Activated naive CD8-positive, alpha-beta T cell treated with anti-CD3 and anti-CD28 coated beads, Interleukin-2, amount 50 U/mL, for 24 hours (primary cell): ENCODE results near the gene KRT75.
"Not testable (repeated sequence)": the region's sequence is repeated elsewhere in the genome, so short reads cannot be mapped to it uniquely, and the experiment has no call there.

ENCODE experiments used
- ATAC-seq: fragments of 150-1000 bp; cut with Tn5 transposase; one replicate; pipeline ENCODE4 v1.10.0; 2021
- DNase-seq: peaks from one replicate; pipeline ENCODE4 v3.0.0; 2021
- H3K27ac Mint-ChIP-seq: one replicate; pipeline ENCODE4 v1.8.0; 2021; ENCODE audit warnings: mild to moderate bottlenecking, mixed read lengths
- H3K27me3 Mint-ChIP-seq: one replicate; pipeline ENCODE4 v1.8.0; 2021; ENCODE audit warnings: mixed read lengths
- H3K36me3 Mint-ChIP-seq: one replicate; pipeline ENCODE4 v1.8.0; 2021; ENCODE audit warnings: low read depth, mixed read lengths
- H3K4me1 Mint-ChIP-seq: one replicate; pipeline ENCODE4 v1.8.0; 2021; ENCODE audit warnings: mixed read lengths
- H3K4me3 Mint-ChIP-seq: one replicate; pipeline ENCODE4 v1.8.0; 2021; ENCODE audit warnings: mild to moderate bottlenecking, moderate library complexity, mixed read lengths
- H3K9me3 Mint-ChIP-seq: one replicate; pipeline ENCODE4 v1.8.0; 2021; ENCODE audit warnings: mixed read lengths

The KRT75 gene

GRCh38 chr12:52434081-52434733, at the start of gene KRT75:
Gene KRT75, minus strand, starts transcription at chr12:52434371. Its CDS starts 67 bp downstream, at chr12:52434304.
- H3K27ac Mint-ChIP-seq = no peak within 1 kb of the TSS
- H3K4me1 Mint-ChIP-seq = no peaks in the 10 kb centered on the region
- H3K36me3 Mint-ChIP-seq = no peaks in the 10 kb centered on the region
- no peak within 1 kb of the TSS for H3K4me3 Mint-ChIP-seq
- no peaks in the 10 kb centered on the region for H3K9me3 Mint-ChIP-seq
- no peak for DNase-seq
- H3K27me3 Mint-ChIP-seq = peaks cover 15% of the 10 kb centered on the region
- ATAC-seq = no peak

DNA sequence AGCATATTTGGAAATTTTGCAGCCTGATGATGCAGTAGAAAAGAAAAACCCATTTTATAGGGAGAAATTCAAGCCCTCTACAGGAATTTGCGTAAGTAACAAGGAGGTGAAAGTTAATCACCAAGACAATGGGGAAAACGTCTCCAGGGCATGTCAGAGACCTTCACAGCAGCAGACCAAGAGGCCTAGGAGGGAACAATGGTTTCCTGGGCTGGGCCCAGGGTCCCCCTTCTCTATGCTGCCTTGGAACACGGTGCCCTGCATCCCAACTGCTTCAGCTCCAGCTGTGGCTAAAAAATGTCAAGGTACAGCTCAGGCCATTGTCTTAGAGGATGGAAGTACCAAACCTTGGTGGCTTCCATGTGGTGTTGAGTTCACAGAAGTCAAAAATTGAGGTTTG, 45.9 kb upstream of the KRT75 start:
- H3K4me1 Mint-ChIP-seq = no peaks in the 10 kb centered on the region
- H3K4me3 Mint-ChIP-seq = no peak overlapping the region
- DNase-seq = no peak
- no peaks in the 10 kb centered on the region for H3K36me3 Mint-ChIP-seq
- ATAC-seq = no peak
- H3K9me3 Mint-ChIP-seq = peaks cover 8% of the 10 kb centered on the region
- no peak overlapping the region for H3K27ac Mint-ChIP-seq
- peaks cover 24% of the 10 kb centered on the region for H3K27me3 Mint-ChIP-seq

- Mint-ChIP-seq H3K4me1 (no peaks in the 10 kb centered on the region), H3K9me3 (peaks cover 4% of the 10 kb centered on the region), H3K27me3 (peaks cover 5% of the 10 kb centered on the region), H3K4me3 (no peak overlapping the region), H3K36me3 (no peaks in the 10 kb centered on the region), H3K27ac (no peak overlapping the region)
- DNase-seq (no peak), ATAC-seq (no peak)
These were observed 43.5 kb upstream of the KRT75 start for GRCh38 chr12:52477651-52478050.

- Mint-ChIP-seq H3K9me3 (peaks cover under 1% of the 10 kb centered on the region), H3K4me3 (no peak overlapping the region), H3K27me3 (peaks cover 6% of the 10 kb centered on the region), H3K36me3 (no peaks in the 10 kb centered on the region), H3K4me1 (no peaks in the 10 kb centered on the region), H3K27ac (no peak overlapping the region)
- ATAC-seq (no peak), DNase-seq (no peak)
These were observed 40.0 kb upstream of the KRT75 start for GRCh38 chr12:52474212-52474611.

GRCh38 chr12:52473768-52474167, 39.6 kb upstream of the KRT75 start, which contains the start of gene KRT6C:
Gene KRT6C, minus strand, starts transcription at chr12:52473805. Its CDS starts 68 bp downstream, at chr12:52473737.
- Mint-ChIP-seq H3K27me3 (peaks cover 6% of the 10 kb centered on the region), H3K9me3 (no peaks in the 10 kb centered on the region), H3K36me3 (no peaks in the 10 kb centered on the region), H3K27ac (no peak within 1 kb of the TSS), H3K4me1 (no peaks in the 10 kb centered on the region), H3K4me3 (no peak within 1 kb of the TSS)
- DNase-seq (no peak), ATAC-seq (no peak)

GRCh38 chr12:52469853-52470252, 35.7 kb upstream of the KRT75 start:
- no peak for DNase-seq
- H3K27ac Mint-ChIP-seq = no peak overlapping the region
- H3K27me3 Mint-ChIP-seq = peaks cover 6% of the 10 kb centered on the region
- no peaks in the 10 kb centered on the region for H3K9me3 Mint-ChIP-seq
- no peaks in the 10 kb centered on the region for H3K36me3 Mint-ChIP-seq
- H3K4me1 Mint-ChIP-seq = no peaks in the 10 kb centered on the region
- no peak overlapping the region for H3K4me3 Mint-ChIP-seq
- ATAC-seq = no peak

- Mint-ChIP-seq H3K27me3 (peaks cover 10% of the 10 kb centered on the region), H3K4me3 (no peak overlapping the region), H3K9me3 (no peaks in the 10 kb centered on the region), H3K27ac (no peak overlapping the region), H3K36me3 (no peaks in the 10 kb centered on the region), H3K4me1 (no peaks in the 10 kb centered on the region)
- no peak for ATAC-seq
- DNase-seq = no peak
These were observed 30.7 kb upstream of the KRT75 start for GRCh38 chr12:52464897-52465296.

GRCh38 chr12:52461693-52462092, 27.5 kb upstream of the KRT75 start:
- Mint-ChIP-seq H3K36me3 (no peaks in the 10 kb centered on the region), H3K27ac (no peak overlapping the region), H3K4me3 (no peak overlapping the region), H3K4me1 (no peaks in the 10 kb centered on the region), H3K9me3 (no peaks in the 10 kb centered on the region), H3K27me3 (peaks cover 11% of the 10 kb centered on the region)
- ATAC-seq (no peak), DNase-seq (no peak)

DNA sequence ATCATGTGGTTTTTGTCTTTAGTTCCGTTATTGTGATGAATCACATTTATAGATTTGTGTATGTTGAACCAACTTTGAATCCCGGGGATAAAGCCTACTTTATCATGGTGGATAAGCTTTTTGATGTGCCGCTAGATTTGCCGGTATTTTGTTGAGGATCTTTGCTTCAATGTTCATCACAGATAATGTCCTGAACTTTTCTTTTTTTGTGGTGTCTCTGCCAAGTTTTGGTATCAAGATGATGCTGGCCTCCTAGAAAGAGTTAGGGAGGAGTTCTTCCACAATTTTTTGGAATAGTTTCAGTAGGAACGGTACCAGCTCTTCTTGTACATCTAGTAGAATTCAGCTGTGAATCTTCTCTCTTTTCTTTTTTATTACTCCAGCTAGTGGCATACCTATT, 24.7 kb upstream of the KRT75 start:
- ATAC-seq = no peak
- Mint-ChIP-seq H3K36me3 (no peaks in the 10 kb centered on the region), H3K4me3 (no peak overlapping the region), H3K9me3 (no peaks in the 10 kb centered on the region), H3K27ac (no peak overlapping the region), H3K4me1 (peaks cover 4% of the 10 kb centered on the region), H3K27me3 (peaks cover 9% of the 10 kb centered on the region)
- no peak for DNase-seq

GRCh38 chr12:52455821-52456220, 21.6 kb upstream of the KRT75 start:
- Mint-ChIP-seq H3K27ac (no peak overlapping the region), H3K9me3 (no peaks in the 10 kb centered on the region), H3K27me3 (peaks cover 4% of the 10 kb centered on the region), H3K4me1 (peaks cover 4% of the 10 kb centered on the region), H3K4me3 (no peak overlapping the region), H3K36me3 (no peaks in the 10 kb centered on the region)
- DNase-seq (no peak), ATAC-seq (no peak)

DNA sequence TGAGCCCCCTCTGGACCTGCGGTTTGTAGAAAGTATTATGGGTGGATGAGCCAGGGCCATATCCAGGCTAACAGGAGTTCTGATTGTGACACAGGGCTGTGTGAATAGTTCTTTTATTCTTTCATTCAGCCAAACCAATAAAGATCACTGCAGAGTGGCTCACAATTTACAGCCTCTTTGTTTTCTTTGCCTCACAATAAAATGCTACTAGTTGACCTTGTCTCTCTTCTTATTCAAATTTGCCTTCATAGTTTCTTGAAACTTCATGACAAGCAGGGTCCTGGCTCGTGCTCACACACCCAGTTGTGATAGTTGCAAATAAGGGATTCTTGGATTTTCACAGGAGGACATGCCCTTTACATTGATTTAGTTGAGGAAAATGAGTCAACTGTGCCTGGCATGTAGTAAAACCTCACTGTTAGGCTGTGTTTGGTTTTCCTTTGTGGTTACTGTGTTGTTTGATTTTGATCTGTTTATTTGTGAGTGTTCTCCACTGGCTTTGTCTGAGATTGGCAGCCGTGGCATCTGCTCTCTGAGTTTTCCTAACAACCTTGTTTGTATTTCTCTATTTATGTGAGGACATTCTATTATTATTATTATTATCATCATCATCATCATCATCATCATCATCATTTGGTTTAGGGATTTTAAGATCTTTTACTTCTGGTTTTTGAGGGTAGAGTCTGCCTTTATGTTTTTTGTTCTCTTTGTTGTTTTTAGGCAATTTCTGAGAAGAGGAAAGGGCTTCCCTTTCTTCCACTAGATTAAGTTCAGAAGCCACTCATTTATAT, 20.4 kb upstream of the KRT75 start:
- H3K4me3 Mint-ChIP-seq = no peak overlapping the region
- peaks cover 4% of the 10 kb centered on the region for H3K4me1 Mint-ChIP-seq
- H3K36me3 Mint-ChIP-seq = no peaks in the 10 kb centered on the region
- no peak overlapping the region for H3K27ac Mint-ChIP-seq
- DNase-seq (no peak), ATAC-seq (no peak)
- no peaks in the 10 kb centered on the region for H3K9me3 Mint-ChIP-seq
- H3K27me3 Mint-ChIP-seq = peaks cover 4% of the 10 kb centered on the region

- no peak within 1 kb of the TSS for H3K27ac Mint-ChIP-seq
- DNase-seq = no peak
- peaks cover 2% of the 10 kb centered on the region for H3K27me3 Mint-ChIP-seq
- no peaks in the 10 kb centered on the region for H3K36me3 Mint-ChIP-seq
- no peak within 1 kb of the TSS for H3K4me3 Mint-ChIP-seq
- no peak for ATAC-seq
- peaks cover 4% of the 10 kb centered on the region for H3K4me1 Mint-ChIP-seq
- H3K9me3 Mint-ChIP-seq = no peaks in the 10 kb centered on the region
These were observed 17.9 kb upstream of the KRT75 start, which contains the start of gene KRT6B for GRCh38 chr12:52452101-52452500. Gene KRT6B, minus strand, starts transcription at chr12:52452146. Its CDS starts 68 bp downstream, at chr12:52452078.

- no peak overlapping the region for H3K4me3 Mint-ChIP-seq
- H3K27ac Mint-ChIP-seq = no peak overlapping the region
- no peaks in the 10 kb centered on the region for H3K36me3 Mint-ChIP-seq
- no peak for ATAC-seq
- no peaks in the 10 kb centered on the region for H3K4me1 Mint-ChIP-seq
- no peaks in the 10 kb centered on the region for H3K9me3 Mint-ChIP-seq
- DNase-seq = no peak
- H3K27me3 Mint-ChIP-seq = peaks cover 8% of the 10 kb centered on the region
These were observed 14.1 kb upstream of the KRT75 start for GRCh38 chr12:52448228-52448627.

DNA sequence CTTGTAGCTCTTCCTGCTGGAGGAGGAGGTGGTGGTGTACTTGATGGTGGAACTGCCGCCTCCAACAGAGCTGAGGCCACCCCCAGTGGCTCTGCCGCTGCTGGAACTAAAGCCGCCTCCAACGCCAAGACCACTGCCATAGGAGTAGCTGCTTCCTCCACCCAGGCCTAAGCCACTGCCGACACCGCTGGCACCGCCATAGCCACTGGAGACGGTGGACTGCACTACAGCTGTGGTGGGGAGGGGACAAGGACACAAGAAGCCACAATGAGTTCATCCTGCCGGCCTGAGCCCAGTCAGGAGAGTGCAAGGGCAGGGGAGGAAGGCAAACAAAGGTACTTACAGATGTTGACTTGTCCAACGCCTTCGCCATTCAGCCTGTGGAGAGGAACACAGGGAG, 13.0 kb upstream of the KRT75 start:
- H3K9me3 Mint-ChIP-seq, ATAC-seq, H3K4me3 Mint-ChIP-seq, H3K27ac Mint-ChIP-seq, H3K36me3 Mint-ChIP-seq, DNase-seq, H3K4me1 Mint-ChIP-seq: not testable (repeated sequence)
- peaks cover 13% of the 10 kb centered on the region for H3K27me3 Mint-ChIP-seq

- H3K4me1 Mint-ChIP-seq = no peaks in the 10 kb centered on the region
- no peaks in the 10 kb centered on the region for H3K9me3 Mint-ChIP-seq
- no peak overlapping the region for H3K4me3 Mint-ChIP-seq
- no peak for DNase-seq
- H3K27me3 Mint-ChIP-seq = peaks cover 18% of the 10 kb centered on the region
- H3K27ac Mint-ChIP-seq = no peak overlapping the region
- ATAC-seq = no peak
- H3K36me3 Mint-ChIP-seq = no peaks in the 10 kb centered on the region
These were observed 12.3 kb upstream of the KRT75 start for GRCh38 chr12:52446367-52447045.
